BLaER1 treated with 17β-estradiol and CSF1 and Interleukin-3, amounts not matched to agents 10 nM and 100 nM (cell line): ENCODE data around the gene RAB3GAP1.
A peak's percentile ranks its signal among the peaks of the same experiment; 100 is the strongest.

Source experiments
- H3K27ac ChIP-seq, 11 experiments: shearing (Covaris generic); formaldehyde crosslinking; 2 replicates each; pipeline ENCODE4 v1.8.1; 2022
- H3K27me3 ChIP-seq, 11 experiments: shearing (Covaris generic); formaldehyde crosslinking; 2 replicates each; pipeline ENCODE4 v1.8.1; 2022
- H3K36me3 ChIP-seq, 11 experiments: shearing (Covaris generic); formaldehyde crosslinking; 2 replicates each; pipeline ENCODE4 v1.8.1; 2022
- H3K4me1 ChIP-seq, 10 experiments: shearing (Covaris generic); formaldehyde crosslinking; 2 replicates each; pipeline ENCODE4 v1.8.1; 2022
- H3K4me2 ChIP-seq, 11 experiments: shearing (Covaris generic); formaldehyde crosslinking; 2 replicates each; pipeline ENCODE4 v1.8.1; 2022
- H3K4me3 ChIP-seq, 10 experiments: shearing (Covaris generic); formaldehyde crosslinking; 2 replicates each; pipeline ENCODE4 v1.8.1; 2022
- H3K9ac ChIP-seq, 11 experiments: shearing (Covaris generic); formaldehyde crosslinking; 2 replicates each; pipeline ENCODE4 v1.8.1; 2022
- H3K9me3 ChIP-seq, 11 experiments: shearing (Covaris generic); formaldehyde crosslinking; replicated peaks in 1 of 11; 2 replicates each; pipeline ENCODE4 v1.8.1; 2022
- H4K20me1 ChIP-seq, 11 experiments: shearing (Covaris generic); formaldehyde crosslinking; 2 replicates each; pipeline ENCODE4 v1.8.1; 2022
- Cebpa-rat ChIP-seq, 11 experiments: shearing (Covaris generic); IDR thresholded peaks; 2 replicates each; pipeline ENCODE4 v1.8.1; 2022

Gene RAB3GAP1

DNA sequence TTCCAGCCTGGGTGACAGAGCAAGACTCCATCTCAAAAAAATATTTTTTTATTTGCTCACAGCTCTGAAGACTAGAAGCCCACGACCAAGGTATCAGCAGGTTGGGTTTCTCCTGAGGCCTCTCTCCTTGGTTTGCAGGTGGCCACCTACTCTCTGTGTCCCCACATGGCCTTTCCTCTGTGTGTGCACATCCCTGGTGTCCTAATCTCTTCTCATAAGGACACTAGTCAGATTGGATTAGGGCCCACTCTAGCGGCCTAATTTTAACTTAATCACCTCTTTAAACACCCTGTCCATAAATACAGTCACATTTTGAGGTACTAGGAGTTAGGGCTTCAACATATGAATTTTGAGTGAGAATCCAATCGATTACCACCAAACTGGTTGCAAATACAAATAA, 2.0 kb upstream of the RAB3GAP1 start:
- H3K4me3 ChIP-seq, result no peak overlapping the region
- peaks cover 22 to 32% (median 28%) of the 10 kb centered on the region in 10 experiments for H3K4me1 ChIP-seq
- no peaks in the 10 kb centered on the region for H3K27me3 ChIP-seq
- no peak overlapping the region for H3K4me2 ChIP-seq
- H3K9me3 ChIP-seq, result peaks cover 0 to under 1% (median 0%) of the 10 kb centered on the region in 11 experiments; a peak in 4 of 22 replicates
- H3K9ac ChIP-seq, result no peak overlapping the region
- H3K36me3 ChIP-seq, result peaks cover 0 to 12% (median 4%) of the 10 kb centered on the region in 11 experiments; a peak in 15 of 22 replicates
- no peak for TF ChIP-seq Cebpa-rat (IDR thresholded peaks at IDR 0.05)
- no peak overlapping the region for H3K27ac ChIP-seq
- peaks cover 13 to 26% (median 24%) of the 10 kb centered on the region in 11 experiments; a peak in 18 of 22 replicates for H4K20me1 ChIP-seq

DNA sequence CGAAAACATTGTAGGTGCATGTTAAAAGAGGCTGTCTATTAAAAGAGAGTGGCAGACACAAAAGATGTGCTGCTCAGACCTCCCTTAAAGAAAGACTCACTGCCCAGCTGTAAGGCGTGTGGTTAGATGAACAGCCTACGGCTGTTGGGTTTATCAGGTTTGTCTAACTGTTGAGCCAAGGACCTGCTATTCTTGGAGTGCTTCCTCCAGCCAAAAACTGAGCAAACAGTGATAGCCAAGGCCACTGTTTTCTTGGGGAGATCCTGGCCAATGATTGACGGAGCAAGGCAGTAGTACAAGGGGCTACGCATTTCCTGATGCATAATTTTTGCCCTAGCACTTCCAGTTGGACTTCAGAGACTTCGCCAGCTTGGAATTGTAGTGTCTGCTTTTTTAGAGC, 1.4 kb upstream of the RAB3GAP1 start:
- Histone ChIP-seq H3K4me1 (peaks cover 25 to 35% (median 31%) of the 10 kb centered on the region in 10 experiments), H3K4me3 (no peak overlapping the region), H3K9ac (no peak overlapping the region), H4K20me1 (peaks cover 16 to 31% (median 28%) of the 10 kb centered on the region in 11 experiments; a peak in 18 of 22 replicates), H3K27me3 (no peaks in the 10 kb centered on the region), H3K27ac (no peak overlapping the region), H3K4me2 (no peak overlapping the region), H3K36me3 (peaks cover 0 to 18% (median 9%) of the 10 kb centered on the region in 11 experiments; a peak in 16 of 22 replicates), H3K9me3 (peaks cover 0 to 6% (median 3%) of the 10 kb centered on the region in 11 experiments; a peak in 6 of 22 replicates)
- TF ChIP-seq Cebpa-rat (IDR thresholded peaks at IDR 0.05), result no peak

DNA sequence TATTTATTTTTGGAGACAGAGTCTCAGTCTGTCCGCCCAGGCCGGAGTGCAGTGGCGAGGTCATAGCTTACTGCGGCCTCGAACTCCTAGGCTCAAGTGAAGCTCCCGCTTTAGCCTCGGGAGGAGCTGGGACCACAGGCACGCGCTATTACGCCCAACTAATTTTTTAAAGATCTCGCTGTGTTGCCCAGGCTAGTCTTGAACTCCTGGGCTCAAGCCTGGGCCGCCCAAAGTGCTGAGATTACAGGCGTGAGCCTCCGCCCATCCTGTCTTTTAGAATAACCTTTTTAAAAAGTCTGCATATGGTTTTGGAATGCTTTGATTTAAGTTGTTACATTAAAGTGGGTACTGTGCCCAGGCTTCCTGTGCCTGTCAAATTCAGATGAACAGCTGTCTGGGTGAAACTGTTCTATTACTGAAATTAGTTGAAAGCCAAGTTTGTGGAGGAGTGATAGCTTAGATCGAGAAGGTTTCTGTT, 944 bp downstream of the RAB3GAP1 start:
- Histone ChIP-seq H4K20me1 (peaks cover 24 to 55% (median 45%) of the 10 kb centered on the region in 11 experiments; a peak in 19 of 22 replicates), H3K4me3 (peak overlapping the region; percentile 65 to 93 (median 86)), H3K9ac (peak overlapping the region; percentile 93 to 99 (median 97)), H3K27ac (peak overlapping the region; percentile 94 to 99 (median 98)), H3K9me3 (peaks cover 0 to 14% (median 7%) of the 10 kb centered on the region in 11 experiments; a peak in 8 of 22 replicates), H3K4me2 (peak overlapping the region; percentile 90 to 97 (median 95)), H3K27me3 (no peaks in the 10 kb centered on the region), H3K4me1 (peaks cover 25 to 39% (median 32%) of the 10 kb centered on the region in 10 experiments), H3K36me3 (peaks cover 18 to 41% (median 31%) of the 10 kb centered on the region in 11 experiments)
- no peak for TF ChIP-seq Cebpa-rat (IDR thresholded peaks at IDR 0.05)

DNA sequence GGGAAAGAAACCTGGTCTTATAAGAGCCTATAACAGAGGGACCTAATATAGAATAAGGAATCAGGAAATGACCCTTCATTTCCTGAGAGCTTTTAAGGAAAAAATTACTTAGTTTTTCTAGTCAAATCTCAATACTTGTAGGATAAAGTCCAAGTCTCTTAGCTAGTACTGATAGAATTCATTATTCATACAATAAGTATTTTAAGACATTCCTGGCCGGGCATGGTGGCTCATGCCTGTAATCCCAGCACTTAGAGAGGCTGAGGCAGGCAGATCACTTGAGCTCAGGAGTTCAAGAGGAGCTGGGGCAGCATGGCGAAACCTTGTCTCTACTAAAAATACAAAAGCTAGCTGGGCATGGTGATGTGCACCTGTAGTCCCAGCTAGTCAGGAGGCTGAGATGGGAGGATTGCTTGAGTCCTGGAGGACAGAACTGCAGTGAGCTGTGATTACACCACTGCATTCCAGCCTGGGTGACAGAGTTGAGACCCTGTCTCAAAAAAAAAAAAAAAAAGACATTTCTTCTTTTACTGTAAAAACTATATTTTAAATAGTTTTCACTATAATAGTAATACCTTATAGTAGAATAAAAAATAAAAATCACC, 3.2 kb downstream of the RAB3GAP1 start:
- Histone ChIP-seq H3K9me3 (peaks cover 0 to 14% (median 8%) of the 10 kb centered on the region in 11 experiments; a peak in 10 of 22 replicates), H3K4me1 (peaks cover 25 to 39% (median 32%) of the 10 kb centered on the region in 10 experiments), H3K27ac (no peak overlapping the region), H3K36me3 (peaks cover 35 to 63% (median 51%) of the 10 kb centered on the region in 11 experiments), H3K4me3 (peak overlapping the region in 1 of 10 experiments; percentile 6; a peak in 1 of 20 replicates), H3K9ac (no peak overlapping the region; a peak in 1 of 22 replicates), H4K20me1 (peaks cover 24 to 66% (median 46%) of the 10 kb centered on the region in 11 experiments; a peak in 19 of 22 replicates), H3K4me2 (peak overlapping the region in 9 of 11 experiments; percentile 22 to 96 (median 94); a peak in 11 of 22 replicates), H3K27me3 (no peaks in the 10 kb centered on the region)
- no peak for TF ChIP-seq Cebpa-rat (IDR thresholded peaks at IDR 0.05)

DNA sequence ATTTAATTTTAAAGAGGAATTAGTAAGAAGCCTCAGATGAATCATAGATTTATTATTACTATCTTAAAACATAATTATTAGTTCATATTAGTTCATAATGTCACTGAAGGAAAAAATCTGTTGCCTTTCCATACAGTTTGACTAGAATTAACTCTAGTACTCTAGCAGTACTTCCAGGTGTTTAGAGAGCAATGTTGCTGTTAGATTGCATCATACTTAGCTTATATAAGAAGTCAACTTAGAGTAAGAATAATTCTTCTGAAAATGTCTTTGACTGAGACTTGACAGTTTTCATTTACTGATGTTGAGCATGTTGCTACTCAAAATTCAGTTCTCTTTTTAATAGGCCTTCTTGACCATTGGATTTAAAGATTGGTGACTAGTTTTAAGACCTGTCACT, 4.7 kb downstream of the RAB3GAP1 start:
- peak overlapping the region in 2 of 11 experiments; percentile 7 to 20; a peak in 3 of 22 replicates for H3K4me2 ChIP-seq
- 0 out of 22 replicates have a peak, but pooled peaks of 1 of the 11 experiments have one; percentile 12 for TF ChIP-seq Cebpa-rat (IDR thresholded peaks at IDR 0.05)
- peaks cover 24 to 66% (median 46%) of the 10 kb centered on the region in 11 experiments; a peak in 19 of 22 replicates for H4K20me1 ChIP-seq
- H3K9ac ChIP-seq, result no peak overlapping the region
- H3K27ac ChIP-seq, result peak overlapping the region in 1 of 11 experiments; percentile 51; a peak in 1 of 22 replicates
- H3K36me3 ChIP-seq, result peaks cover 48 to 78% (median 66%) of the 10 kb centered on the region in 11 experiments
- H3K9me3 ChIP-seq, result peaks cover 0 to 26% (median 23%) of the 10 kb centered on the region in 11 experiments; a peak in 19 of 22 replicates
- no peak overlapping the region for H3K4me3 ChIP-seq
- no peaks in the 10 kb centered on the region for H3K27me3 ChIP-seq
- peaks cover 22 to 39% (median 27%) of the 10 kb centered on the region in 10 experiments for H3K4me1 ChIP-seq

DNA sequence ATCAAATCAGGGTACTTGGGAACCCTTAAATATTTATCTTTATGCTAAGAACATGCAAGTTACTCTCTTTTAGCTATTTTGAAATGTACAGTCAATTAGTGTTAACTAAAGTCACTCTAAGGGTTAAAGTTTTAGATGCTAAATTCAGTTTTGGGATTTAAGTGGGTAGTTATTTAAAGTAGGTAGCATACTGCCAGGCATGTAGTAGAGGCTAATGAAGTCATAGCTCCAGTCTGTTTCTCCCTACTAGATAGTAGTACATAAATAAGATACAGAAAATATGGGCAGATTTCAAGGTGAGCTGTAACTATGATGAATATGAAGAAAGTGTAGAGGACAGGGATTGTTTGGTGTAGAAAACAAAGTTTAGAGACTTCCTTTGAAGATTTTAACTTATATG, 7.5 kb downstream of the RAB3GAP1 start:
- H3K36me3 ChIP-seq, result peaks cover 72 to 99% (median 94%) of the 10 kb centered on the region in 11 experiments

DNA sequence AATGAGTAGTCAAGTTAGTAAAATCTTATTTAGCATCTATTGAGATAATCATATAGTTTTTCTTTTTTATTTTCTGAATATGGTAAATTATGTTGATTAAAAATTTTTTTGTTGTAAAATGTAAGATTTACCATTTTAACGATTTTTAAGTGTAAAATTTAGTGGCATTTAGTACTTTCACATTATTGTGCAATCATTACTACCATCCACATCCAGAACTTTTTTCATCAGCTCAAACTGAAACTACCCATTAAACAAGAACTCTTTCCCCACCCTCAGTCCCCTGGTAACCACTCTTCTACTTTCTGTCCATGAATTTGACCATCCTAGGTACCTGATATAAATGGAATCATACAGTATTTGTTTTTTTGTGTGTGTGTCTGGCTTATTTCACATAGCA, 11.1 kb downstream of the RAB3GAP1 start:
- Histone ChIP-seq H3K9me3 (peaks cover 10 to 81% (median 70%) of the 10 kb centered on the region in 11 experiments), H3K36me3 (peaks cover 80 to 100% (median 98%) of the 10 kb centered on the region in 11 experiments), H3K4me1 (0 out of 20 replicates have a peak, but pooled peaks cover 0 to 8% (median 0%) of the 10 kb centered on the region in 10 experiments), H3K27ac (no peak overlapping the region), H3K27me3 (no peaks in the 10 kb centered on the region), H3K4me2 (peak overlapping the region in 1 of 11 experiments; percentile 9; a peak in 1 of 22 replicates), H3K4me3 (no peak overlapping the region), H4K20me1 (peaks cover 0 to 36% (median 0%) of the 10 kb centered on the region in 11 experiments; a peak in 8 of 22 replicates), H3K9ac (no peak overlapping the region)
- peak in 3 of 11 experiments; percentile 35 to 82 (median 40); a peak in 4 of 22 replicates for TF ChIP-seq Cebpa-rat (IDR thresholded peaks at IDR 0.05)

More for the DNA sequence above, 7.5 kb downstream of the RAB3GAP1 start:
- Histone ChIP-seq H3K27ac (no peak overlapping the region), H3K9me3 (peaks cover 0 to 52% (median 46%) of the 10 kb centered on the region in 11 experiments; a peak in 20 of 22 replicates), H3K4me3 (no peak overlapping the region), H3K9ac (no peak overlapping the region), H4K20me1 (peaks cover 11 to 54% (median 29%) of the 10 kb centered on the region in 11 experiments; a peak in 18 of 22 replicates), H3K4me1 (peaks cover 6 to 31% (median 8%) of the 10 kb centered on the region in 10 experiments; a peak in 17 of 20 replicates), H3K27me3 (no peaks in the 10 kb centered on the region), H3K4me2 (no peak overlapping the region)
- TF ChIP-seq Cebpa-rat (IDR thresholded peaks at IDR 0.05), result no peak

DNA sequence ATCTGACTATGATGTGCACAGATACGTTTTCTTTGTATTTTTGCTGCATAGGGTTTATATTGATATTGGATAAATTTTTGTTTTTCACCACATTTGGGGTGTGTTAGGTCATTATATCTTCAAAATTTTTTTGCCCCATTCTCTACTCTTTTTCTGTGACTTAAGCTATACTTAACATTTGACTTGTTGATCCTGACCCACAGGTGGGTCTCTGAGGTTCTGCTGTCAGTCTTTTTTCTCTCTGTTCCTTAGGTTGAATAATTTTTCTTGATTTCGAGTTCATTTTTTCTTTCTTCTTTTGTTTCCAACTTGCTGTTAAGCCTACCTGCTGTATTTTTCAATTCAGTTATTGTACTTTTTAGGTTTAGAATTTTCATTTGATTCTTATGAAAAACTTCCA, 12.1 kb downstream of the RAB3GAP1 start:
- Histone ChIP-seq H3K9ac (no peak overlapping the region), H3K4me3 (no peak overlapping the region), H3K27me3 (no peaks in the 10 kb centered on the region), H3K4me2 (no peak overlapping the region), H3K4me1 (0 out of 20 replicates have a peak, but pooled peaks cover 0 to 8% (median 0%) of the 10 kb centered on the region in 10 experiments), H3K36me3 (peaks cover 86 to 100% (median 98%) of the 10 kb centered on the region in 11 experiments), H3K9me3 (peaks cover 19 to 90% (median 80%) of the 10 kb centered on the region in 11 experiments), H4K20me1 (peaks cover 0 to 28% (median 0%) of the 10 kb centered on the region in 11 experiments; a peak in 7 of 22 replicates), H3K27ac (no peak overlapping the region)
- no peak for TF ChIP-seq Cebpa-rat (IDR thresholded peaks at IDR 0.05)
